Measurements from ENCODE around the gene GJC1.

GRCh38 chr17:44828919-44829522 lies 1.1 kb downstream of the GJC1 start:
- TF ChIP-seq POLR2AphosphoS5 (IDR thresholded peaks at IDR 0.05; ENCODE audit: insufficient read depth, low read depth, low read length) (no peak), CTCF (IDR thresholded peaks at IDR 0.05; ENCODE audit: extremely low read depth in 1 of 2, insufficient read depth in 1 of 2, low read depth in 1 of 2, low read length in 2 of 2) (no peak), POLR2A (IDR thresholded peaks at IDR 0.05; ENCODE audit: low read depth, low read length) (no peak), JUN (IDR thresholded peaks at IDR 0.05; ENCODE audit: borderline replicate concordance, insufficient read depth, insufficient read length, low read depth) (no peak)
